ENCODE data around the gene PROM1. TPM values are rescaled to one million over a fixed set of nuclear protein-coding genes. Genes with fewer than 3 reads are reported as not detected.

The PROM1 gene
- total and polyA plus RNA-seq, 9 of the 15 experiments (the other 6 are each of a cell fraction or from before 2014, with no cell fraction given): 0.05 TPM; not detected in 8

DNA sequence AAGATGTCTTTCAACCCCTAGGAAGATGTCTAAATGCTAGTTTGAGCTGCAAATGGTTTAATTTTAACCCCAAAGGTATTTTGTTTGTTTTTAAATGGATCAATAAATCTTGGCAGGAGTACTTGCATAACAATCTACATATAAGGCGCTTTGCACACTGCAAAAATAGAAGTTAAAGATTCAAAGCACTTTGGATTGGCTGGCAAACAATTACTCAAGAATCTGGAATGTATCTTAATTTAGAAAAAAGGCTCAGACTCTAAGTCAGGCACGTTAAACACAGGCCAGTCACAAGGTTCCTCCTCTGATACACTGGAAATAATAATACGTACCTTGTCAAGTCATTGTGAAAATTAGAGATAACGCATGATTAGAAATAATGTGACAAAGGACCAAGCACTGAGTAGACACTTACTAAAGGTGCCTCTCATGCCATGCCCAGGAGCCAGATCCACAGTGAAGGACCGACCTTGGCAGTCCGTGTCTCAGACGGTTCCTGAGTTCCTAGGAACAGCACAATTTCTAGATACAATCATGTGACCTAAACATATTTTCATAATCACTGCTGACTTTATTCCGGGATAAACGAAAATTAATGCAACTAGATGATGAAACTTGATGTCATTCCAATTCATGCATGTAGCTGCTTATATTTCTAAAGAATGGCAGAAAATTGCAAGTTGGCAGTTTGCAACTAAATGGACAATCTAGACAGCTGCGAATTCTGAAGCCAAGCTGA lies 49.6 kb downstream of the PROM1 start:
- H3K9ac ChIP-seq (ENCODE audit: insufficient read depth in 1 of 2, low read depth in 2 of 2, low read length in 2 of 2): no peak overlapping the region
- no peak overlapping the region for H3K4me3 ChIP-seq
- no peaks in the 10 kb centered on the region for H3K36me3 ChIP-seq (ENCODE audit: control insufficient read depth, insufficient read depth, low read length)
- CTCF ChIA-PET (ENCODE audit: low intra/inter-chr PET ratio): no interaction called here
- POLR2A ChIA-PET: no interaction called here
- FAIRE-seq (no peak), ATAC-seq (no peak), DNase-seq (ENCODE audit: extremely low read depth in 1 of 4, low spot score in 3 of 4) (no peak)
- in situ Hi-C loops (cut with MboI) (loop anchor here (5.0 kb wide), 1 partner anchor 233 kb away; no protein-coding TSS in a partner anchor), intact Hi-C loops (cut with micrococcal nuclease) (no loop called here)
- H2AFZ ChIP-seq (ENCODE audit: low read depth, low read length): no peak overlapping the region
- H3K9me3 ChIP-seq (replicated peaks; ENCODE audit: control insufficient read depth, insufficient read depth, low read depth, low read length): no peaks in the 10 kb centered on the region
- H3K4me2 ChIP-seq (ENCODE audit: insufficient read depth, low read length): no peak overlapping the region
- H3K79me2 ChIP-seq (ENCODE audit: control insufficient read depth, insufficient read depth, low read length): no peaks in the 10 kb centered on the region
- no peaks in the 10 kb centered on the region for H3K4me1 ChIP-seq (replicated peaks in 1 of 2; ENCODE audit: control insufficient read depth in 2 of 2, insufficient read depth in 2 of 2, low read length in 2 of 2)
- no peak for TF ChIP-seq ELF2 (CRISPR knock-in tag; IDR thresholded peaks at IDR 0.05)
- TF ChIP-seq C11orf30 (IDR thresholded peaks at IDR 0.05; ENCODE audit: low read depth): 0 out of 2 replicates have a peak, but pooled peaks have one; percentile 6
- no peak for TF ChIP-seq SETDB1 (IDR thresholded peaks at IDR 0.05; ENCODE audit: low read length)
- peak; percentile 34; the same call in 1 of the 2 replicates for TF ChIP-seq ZNF316 (IDR thresholded peaks at IDR 0.05)
- TF ChIP-seq MAFG (tag; conservative IDR thresholded peaks at IDR 0.05): 0 out of 2 replicates have a peak, but pooled peaks have one; percentile 17
- peak; percentile 28; the same call in 1 of the 2 replicates for TF ChIP-seq TFE3 (CRISPR knock-in tag; IDR thresholded peaks at IDR 0.05)
- H4K20me1 ChIP-seq (replicated peaks; ENCODE audit: control insufficient read depth, insufficient read depth, low read length): no peaks in the 10 kb centered on the region
- no TSS peak for BruUV-seq (replicated peaks)
- H3K9me1 ChIP-seq (ENCODE audit: control insufficient read depth, insufficient read depth, low read length): no peaks in the 10 kb centered on the region
- no peak overlapping the region for H3K27ac ChIP-seq (ENCODE audit: extremely low read depth, low read depth, low read length)
- H3K27me3 ChIP-seq (ENCODE audit: control insufficient read depth in 2 of 2, insufficient read depth in 2 of 2, low read length in 2 of 2): peaks cover 10 to 15% of the 10 kb centered on the region in 2 experiments; a peak in 4 of 5 replicates
- 0% methylated on average over 10 of the region's 10 CpGs for WGBS (ENCODE audit: insufficient coverage, low coverage, missing lambda C conversion rate)

Data from K562 (cell line).